Skeletal muscle tissue (tissue), 4 donors: ENCODE results near the gene SYTL1. TPM values are rescaled to one million over a fixed set of nuclear protein-coding genes. Genes with fewer than 3 reads are reported as not detected.
A peak's percentile ranks its signal among the peaks of the same experiment; 100 is the strongest.

Experiments
- H3K27ac ChIP-seq: one replicate; pipeline ENCODE4 v1.7.0; 2013; ENCODE audit warnings: mild to moderate bottlenecking, low read depth, low read length, inconsistent platforms
- H3K27me3 ChIP-seq, 3 donors: one replicate each; pipeline ENCODE4 v1.7.0; 2013; ENCODE audit warnings: low read length in 3 of 3; ENCODE audit not compliant: control insufficient read depth in 3 of 3, insufficient read depth in 3 of 3
- H3K36me3 ChIP-seq, 3 donors: one replicate each; pipeline ENCODE4 v1.7.0; 2013; ENCODE audit warnings: low read length in 3 of 3; ENCODE audit not compliant: control insufficient read depth in 3 of 3, insufficient read depth in 3 of 3
- H3K4me1 ChIP-seq, 3 donors: one replicate each; pipeline ENCODE4 v1.7.0; 2013; ENCODE audit warnings: low read length in 3 of 3, mild to moderate bottlenecking in 3 of 3; ENCODE audit not compliant: control insufficient read depth in 3 of 3, insufficient read depth in 3 of 3
- H3K4me3 ChIP-seq, 3 donors: one replicate each; pipeline ENCODE4 v1.7.0; 2013; ENCODE audit warnings: low read length in 3 of 3
- H3K9ac ChIP-seq, 3 donors: one replicate each; pipeline ENCODE4 v1.7.0; 2013; ENCODE audit warnings: low read length in 3 of 3, mild to moderate bottlenecking in 3 of 3, moderate library complexity in 2 of 3, low read depth in 1 of 3
- H3K9me3 ChIP-seq, 3 donors: one replicate each; pipeline ENCODE4 v1.7.0; 2013; ENCODE audit warnings: low read length in 3 of 3; ENCODE audit not compliant: control insufficient read depth in 3 of 3
- total RNA-seq: library from RNA; depleted of rRNA; stranded (reverse); fragments of >200 nt; gene quantifications from one replicate; pipeline ENCODE4 v1.2.3, GENCODE V29; 2014
- donor health status: Osteomylitis.

SYTL1 gene
- total RNA-seq, 1 donor from 2014 or later = under 0.01 TPM

GRCh38 chr1:27353629-27354028 lies 11.8 kb downstream of the SYTL1 start:
- H3K36me3 ChIP-seq = peaks cover 21 to 25% (median 23%) of the 10 kb centered on the region in 3 donors
- H3K27ac ChIP-seq = no peak overlapping the region
- no peak overlapping the region for H3K4me3 ChIP-seq
- no peaks in the 10 kb centered on the region for H3K9me3 ChIP-seq
- peaks cover 12 to 24% (median 23%) of the 10 kb centered on the region in 3 donors for H3K4me1 ChIP-seq
- H3K9ac ChIP-seq = no peak overlapping the region
- H3K27me3 ChIP-seq = peaks cover 19 to 26% (median 20%) of the 10 kb centered on the region in 3 donors

- Histone ChIP-seq H3K27me3 (peaks cover 1 to 6% (median 1%) of the 10 kb centered on the region in 3 donors), H3K36me3 (peaks cover 24 to 34% (median 31%) of the 10 kb centered on the region in 3 donors), H3K27ac (no peak overlapping the region), H3K9ac (no peak overlapping the region), H3K4me3 (no peak overlapping the region), H3K4me1 (peaks cover under 1 to 13% (median 5%) of the 10 kb centered on the region in 3 donors), H3K9me3 (no peaks in the 10 kb centered on the region)
These were observed 13.9 kb downstream of the SYTL1 start for GRCh38 chr1:27355683-27356082.

GRCh38 chr1:27356277-27356618 lies 14.4 kb downstream of the SYTL1 start:
- Histone ChIP-seq H3K36me3 (peaks cover 28 to 38% (median 32%) of the 10 kb centered on the region in 3 donors), H3K9me3 (no peaks in the 10 kb centered on the region), H3K27ac (no peak overlapping the region), H3K9ac (no peak overlapping the region), H3K27me3 (peaks cover 0 to under 1% (median 0%) of the 10 kb centered on the region in 3 donors), H3K4me3 (no peak overlapping the region), H3K4me1 (peaks cover 0 to 11% (median 0%) of the 10 kb centered on the region in 3 donors)

GRCh38 chr1:27356619-27357280 lies 14.9 kb downstream of the SYTL1 start:
- Histone ChIP-seq H3K27ac (no peak overlapping the region), H3K4me1 (peaks cover 0 to 8% (median 0%) of the 10 kb centered on the region in 3 donors), H3K9me3 (no peaks in the 10 kb centered on the region), H3K4me3 (no peak overlapping the region), H3K36me3 (peaks cover 33 to 43% (median 37%) of the 10 kb centered on the region in 3 donors), H3K27me3 (no peaks in the 10 kb centered on the region), H3K9ac (no peak overlapping the region)

- Histone ChIP-seq H3K4me3 (no peak overlapping the region), H3K27me3 (no peaks in the 10 kb centered on the region), H3K27ac (no peak overlapping the region), H3K36me3 (peaks cover 37 to 50% (median 43%) of the 10 kb centered on the region in 3 donors), H3K9me3 (no peaks in the 10 kb centered on the region), H3K9ac (peak overlapping the region in 1 of 3 donors; percentile 54), H3K4me1 (peaks cover 0 to 8% (median 0%) of the 10 kb centered on the region in 3 donors)
These were observed 15.6 kb downstream of the SYTL1 start for GRCh38 chr1:27357281-27358037.

- Histone ChIP-seq H3K4me1 (peaks cover 0 to 10% (median 0%) of the 10 kb centered on the region in 3 donors), H3K27ac (no peak overlapping the region), H3K4me3 (no peak overlapping the region), H3K9ac (peak overlapping the region in 1 of 3 donors; percentile 54), H3K27me3 (no peaks in the 10 kb centered on the region), H3K36me3 (peaks cover 41 to 55% (median 48%) of the 10 kb centered on the region in 3 donors), H3K9me3 (no peaks in the 10 kb centered on the region)
These were observed 16.5 kb downstream of the SYTL1 start for GRCh38 chr1:27358038-27358927.

GRCh38 chr1:27358928-27359313 lies 17.1 kb downstream of the SYTL1 start:
- Histone ChIP-seq H3K36me3 (peaks cover 44 to 61% (median 51%) of the 10 kb centered on the region in 3 donors), H3K27me3 (no peaks in the 10 kb centered on the region), H3K4me3 (no peak overlapping the region), H3K9me3 (no peaks in the 10 kb centered on the region), H3K4me1 (peaks cover 0 to 14% (median under 1%) of the 10 kb centered on the region in 3 donors), H3K27ac (no peak overlapping the region), H3K9ac (no peak overlapping the region)

GRCh38 chr1:27359822-27360158 lies 18.0 kb downstream of the SYTL1 start:
- Histone ChIP-seq H3K4me1 (peaks cover 4 to 21% (median 9%) of the 10 kb centered on the region in 3 donors), H3K36me3 (peaks cover 44 to 65% (median 53%) of the 10 kb centered on the region in 3 donors), H3K9me3 (no peaks in the 10 kb centered on the region), H3K27ac (no peak overlapping the region), H3K9ac (no peak overlapping the region), H3K4me3 (no peak overlapping the region), H3K27me3 (no peaks in the 10 kb centered on the region)

- peaks cover 10 to 27% (median 15%) of the 10 kb centered on the region in 3 donors for H3K4me1 ChIP-seq
- H3K9ac ChIP-seq = no peak overlapping the region
- peaks cover 43 to 61% (median 49%) of the 10 kb centered on the region in 3 donors for H3K36me3 ChIP-seq
- no peak overlapping the region for H3K27ac ChIP-seq
- no peaks in the 10 kb centered on the region for H3K9me3 ChIP-seq
- H3K27me3 ChIP-seq = no peaks in the 10 kb centered on the region
- no peak overlapping the region for H3K4me3 ChIP-seq
These were observed 18.6 kb downstream of the SYTL1 start for GRCh38 chr1:27360159-27361043.
